Heart left ventricle (tissue), 13 donors: ENCODE data around the gene PIP5KL1.

Experiments
- POLR2A ChIP-seq, 2 donors: fragments of 450-650 bp; IDR thresholded peaks; one replicate each; pipeline ENCODE4 v1.6.1; 2017; ENCODE audit warnings: antibody characterized with exemption in 2 of 2, mild to moderate bottlenecking in 2 of 2, moderate library complexity in 2 of 2
- TF ChIP-seq, protein P1 (sequence below), 12 donors: fragments of 200-600 bp; sonication (generic) in 4 of 12; IDR thresholded peaks; one replicate each; pipeline versions ENCODE4 v1.5.0 to v1.8.0; 2018 to 2022; ENCODE audit warnings: antibody characterized with exemption in 12 of 12, mild to moderate bottlenecking in 5 of 12
- donor health status: ischemic (EF 13 %, LVEDD 7.1; RV severe dilation, severe dysfunction).
- donor health status: DM: no; HTN: yes; CAD: no.
- donor health status: DM: no; HTN: no; CAD: no.
- donor health status: ischemic (EF 25% LVEDD 6.9; RV normal size, moderate dysfunction).
- donor health status: ischemic (EF 25% LVEDD 5.7; RV mildly dilated, moderate dysfunction).
- donor health status: ischemic (EF 35%, LVEDD 5.7; RV mildly dilated, moderate dysfunction).
- donor health status: nonischemic (EF 11% LVEDD 7.7; RV severe dilation, severe dysfunction).
- donor health status: DM: yes; HTN: yes; CAD: no.
- donor health status: PGD.
- donor health status: ischemic (EF 29% LVEDD 5.4; RV normal size, mild dysfunction).
- donor health status: nonischemic (EF 23%, LVEDD 6.1; RV moderate dilation, normal function).

DNA sequence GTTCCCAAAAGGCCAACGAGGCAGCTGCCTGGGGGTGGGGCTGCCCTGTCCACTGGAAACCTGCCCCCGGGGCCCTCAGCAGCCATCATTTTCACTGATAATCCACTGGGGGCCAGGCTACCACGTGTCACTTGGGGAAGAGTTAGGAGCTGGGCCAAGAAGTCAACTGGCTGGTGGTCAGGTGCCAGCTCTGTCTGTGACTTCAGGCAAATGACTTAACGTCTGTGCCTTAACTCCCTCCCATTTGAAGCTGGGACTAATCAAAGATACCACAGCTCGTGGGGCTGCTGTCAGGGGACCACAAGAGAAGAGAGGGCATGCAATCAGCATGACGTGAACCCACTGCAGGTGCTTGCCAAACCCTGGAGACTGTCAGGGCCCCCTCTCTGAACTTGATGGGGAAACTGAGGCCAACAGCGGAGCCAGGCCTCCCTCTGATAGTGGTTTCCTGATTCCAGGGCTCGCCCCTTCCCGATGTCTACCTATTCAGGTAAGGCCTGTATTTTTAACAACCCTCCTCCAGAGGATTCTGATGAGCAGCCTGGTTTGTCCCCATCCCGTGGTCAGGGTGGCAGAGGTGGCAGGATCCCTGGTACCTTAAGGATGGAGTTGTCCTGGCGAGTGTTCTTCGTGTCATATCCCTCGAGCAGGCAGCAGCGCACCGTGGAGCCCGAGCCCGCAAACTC lies 19.4 kb upstream of the PIP5KL1 start:
- TF ChIP-seq, protein P1, sequence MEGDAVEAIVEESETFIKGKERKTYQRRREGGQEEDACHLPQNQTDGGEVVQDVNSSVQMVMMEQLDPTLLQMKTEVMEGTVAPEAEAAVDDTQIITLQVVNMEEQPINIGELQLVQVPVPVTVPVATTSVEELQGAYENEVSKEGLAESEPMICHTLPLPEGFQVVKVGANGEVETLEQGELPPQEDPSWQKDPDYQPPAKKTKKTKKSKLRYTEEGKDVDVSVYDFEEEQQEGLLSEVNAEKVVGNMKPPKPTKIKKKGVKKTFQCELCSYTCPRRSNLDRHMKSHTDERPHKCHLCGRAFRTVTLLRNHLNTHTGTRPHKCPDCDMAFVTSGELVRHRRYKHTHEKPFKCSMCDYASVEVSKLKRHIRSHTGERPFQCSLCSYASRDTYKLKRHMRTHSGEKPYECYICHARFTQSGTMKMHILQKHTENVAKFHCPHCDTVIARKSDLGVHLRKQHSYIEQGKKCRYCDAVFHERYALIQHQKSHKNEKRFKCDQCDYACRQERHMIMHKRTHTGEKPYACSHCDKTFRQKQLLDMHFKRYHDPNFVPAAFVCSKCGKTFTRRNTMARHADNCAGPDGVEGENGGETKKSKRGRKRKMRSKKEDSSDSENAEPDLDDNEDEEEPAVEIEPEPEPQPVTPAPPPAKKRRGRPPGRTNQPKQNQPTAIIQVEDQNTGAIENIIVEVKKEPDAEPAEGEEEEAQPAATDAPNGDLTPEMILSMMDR (IDR thresholded peaks at IDR 0.05), result no peak
- no peak for TF ChIP-seq POLR2A (IDR thresholded peaks at IDR 0.05)
